ENCODE data around the gene ZNF410.

- TF ChIP-seq ZNF510 (CRISPR knock-in tag; IDR thresholded peaks at IDR 0.05; ENCODE audit: low read depth) (no peak), MAFF (IDR thresholded peaks at IDR 0.05; ENCODE audit: low read depth, low read length) (no peak), ZNF639 (CRISPR knock-in tag; conservative IDR thresholded peaks at IDR 0.05) (no peak), CTCF (CRISPR knock-in tag; IDR thresholded peaks at IDR 0.05) (no peak), ZBTB21 (CRISPR knock-in tag; IDR thresholded peaks at IDR 0.05) (no peak)
Observed at GRCh38 chr14:73924337-73924736, 37.7 kb downstream of the ZNF410 start.

Data from HepG2 (cell line).